ENCODE measurements around the gene PRAMEF10.
"Not testable (repeated sequence)": the region's sequence is repeated elsewhere in the genome, so short reads cannot be mapped to it uniquely, and the experiment has no call there.

Gene PRAMEF10, protein sequence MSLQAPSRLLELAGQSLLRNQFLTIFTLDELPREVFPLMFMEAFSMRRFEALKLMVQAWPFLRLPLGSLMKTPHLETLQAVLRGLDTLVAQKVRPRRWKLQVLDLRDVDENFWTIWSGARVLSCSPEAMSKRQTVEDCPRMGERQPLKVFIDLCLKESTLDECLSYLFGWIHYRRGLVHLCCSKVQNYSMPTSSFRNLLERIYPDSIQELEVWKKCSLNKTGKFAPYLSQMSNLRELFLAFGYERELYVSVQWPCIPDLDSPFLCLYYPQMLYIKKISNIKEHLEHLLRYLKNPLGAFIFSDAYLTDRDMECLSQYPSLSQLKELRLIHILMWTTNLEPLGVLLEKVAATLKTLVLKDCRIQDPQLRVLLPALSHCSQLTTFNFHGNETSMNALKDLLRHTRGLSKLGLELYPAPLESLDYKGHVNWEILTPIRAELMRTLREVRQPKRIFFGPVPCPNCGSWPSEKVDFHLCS

DNA sequence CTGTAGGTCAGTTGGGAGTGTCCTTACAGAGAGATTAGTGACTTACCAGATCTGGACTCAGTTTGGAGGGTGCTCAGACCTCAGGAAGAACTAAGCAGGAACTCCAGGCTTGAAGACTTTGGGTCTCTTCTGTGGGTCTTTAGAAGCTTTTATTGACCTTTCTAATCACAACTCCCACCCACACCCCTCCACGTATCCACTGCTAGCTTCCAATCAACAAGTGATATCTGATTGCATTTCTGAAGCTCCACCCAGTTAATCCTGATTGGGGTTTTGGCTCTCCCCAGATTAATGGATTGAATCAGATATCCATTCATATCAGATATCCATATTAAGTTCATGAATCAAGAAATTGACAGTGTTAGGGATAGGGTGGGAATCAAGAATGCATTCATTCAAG is at the start of gene PRAMEF10:
PRAMEF10 (minus strand) TSS at position 101 of the 400 bp plus-strand sequence. CDS start 2,423 bp downstream, outside the sequence.
- not testable (repeated sequence) for DNase-seq (ENCODE audit: low read depth in 2 of 2)

DNA sequence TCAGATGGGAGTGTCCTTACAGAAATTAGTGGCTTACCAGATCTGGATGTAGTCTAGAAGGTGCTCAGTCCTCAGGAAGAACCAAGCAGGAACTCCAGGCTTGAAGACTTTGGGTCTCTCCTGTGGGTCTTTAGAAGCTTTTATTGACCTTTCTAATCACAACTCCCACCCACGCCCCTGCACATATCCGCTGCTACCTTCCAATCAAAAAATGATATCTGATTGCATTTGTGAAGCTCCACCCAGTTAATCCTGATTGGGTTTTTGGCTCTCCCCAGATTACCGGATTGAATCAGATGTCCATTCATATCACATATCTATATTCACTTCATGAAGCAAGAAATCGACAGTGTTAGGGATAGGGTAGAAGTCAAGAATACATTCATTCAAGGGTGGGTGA is 49.4 kb upstream of the PRAMEF10 start, which contains the start of gene PRAMEF6:
PRAMEF6 (minus strand) TSS at position 101 of the 400 bp plus-strand sequence. CDS start 5,062 bp downstream, outside the sequence.
- DNase-seq (ENCODE audit: low read depth in 2 of 2), result not testable (repeated sequence)

DNA sequence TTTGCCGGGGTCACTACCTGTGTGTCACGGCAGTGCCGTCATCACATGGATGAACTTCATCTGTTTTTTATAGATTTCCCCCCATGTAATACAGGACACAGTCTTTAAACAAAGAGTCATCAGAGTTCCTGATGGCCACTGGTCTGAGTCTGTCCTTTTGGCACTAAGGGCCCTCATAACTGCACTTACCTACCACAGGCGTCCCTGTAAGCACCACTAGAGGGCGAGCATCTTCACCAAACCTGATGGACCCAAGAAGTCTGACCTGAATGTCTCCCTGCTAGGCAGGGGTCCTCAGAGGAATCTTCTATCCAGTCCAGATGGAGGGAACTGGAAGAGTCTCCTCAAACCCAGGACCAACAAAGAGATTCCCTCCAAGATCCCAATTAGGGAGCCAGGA is 26.3 kb upstream of the PRAMEF10 start:
- DNase-seq (ENCODE audit: low read depth in 2 of 2), result not testable (repeated sequence)

DNA sequence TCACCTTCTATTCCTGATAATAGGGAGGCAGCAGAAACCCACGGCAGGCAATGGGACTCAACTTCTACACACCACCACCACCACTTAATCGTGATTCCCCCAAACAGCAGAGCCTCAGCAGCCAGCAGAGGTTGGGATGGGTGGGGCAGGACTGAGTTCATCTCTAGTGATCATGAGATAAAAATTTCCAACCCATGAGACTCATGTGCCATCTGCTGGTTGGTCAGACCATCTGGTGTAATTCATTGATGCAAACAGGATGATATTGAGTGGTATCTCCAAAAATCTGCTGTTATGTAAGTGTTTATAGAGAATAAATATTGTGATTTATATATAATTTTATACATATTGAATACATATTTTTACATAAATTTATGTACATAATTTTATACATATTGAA is 23.7 kb upstream of the PRAMEF10 start:
- not testable (repeated sequence) for DNase-seq (ENCODE audit: low read depth in 2 of 2)

DNA sequence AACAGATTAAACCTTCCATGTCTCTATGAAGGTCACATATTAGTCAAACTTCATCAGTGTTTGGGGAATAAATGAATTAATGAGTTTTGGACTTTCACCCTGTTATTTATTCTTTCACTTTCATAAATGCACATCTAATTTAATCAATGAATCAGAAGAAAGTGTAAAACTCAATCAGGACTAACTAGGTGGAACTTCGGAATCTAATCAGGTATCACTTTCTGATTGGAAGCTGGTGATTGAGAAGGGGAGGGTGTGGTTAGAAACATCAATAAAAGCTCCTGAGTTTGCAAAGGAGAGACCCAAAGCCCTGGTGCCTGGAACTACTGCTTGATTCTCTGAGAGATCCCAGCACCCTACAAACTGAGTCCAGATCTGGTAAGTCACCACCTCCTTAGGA is 18.2 kb upstream of the PRAMEF10 start, which contains the start of gene PRAMEF7:
PRAMEF7 (plus strand) TSS at position 301 of the 400 bp plus-strand sequence. CDS start 1,083 bp downstream, outside the sequence.
- not testable (repeated sequence) for DNase-seq (ENCODE audit: low read depth in 2 of 2)

DNA sequence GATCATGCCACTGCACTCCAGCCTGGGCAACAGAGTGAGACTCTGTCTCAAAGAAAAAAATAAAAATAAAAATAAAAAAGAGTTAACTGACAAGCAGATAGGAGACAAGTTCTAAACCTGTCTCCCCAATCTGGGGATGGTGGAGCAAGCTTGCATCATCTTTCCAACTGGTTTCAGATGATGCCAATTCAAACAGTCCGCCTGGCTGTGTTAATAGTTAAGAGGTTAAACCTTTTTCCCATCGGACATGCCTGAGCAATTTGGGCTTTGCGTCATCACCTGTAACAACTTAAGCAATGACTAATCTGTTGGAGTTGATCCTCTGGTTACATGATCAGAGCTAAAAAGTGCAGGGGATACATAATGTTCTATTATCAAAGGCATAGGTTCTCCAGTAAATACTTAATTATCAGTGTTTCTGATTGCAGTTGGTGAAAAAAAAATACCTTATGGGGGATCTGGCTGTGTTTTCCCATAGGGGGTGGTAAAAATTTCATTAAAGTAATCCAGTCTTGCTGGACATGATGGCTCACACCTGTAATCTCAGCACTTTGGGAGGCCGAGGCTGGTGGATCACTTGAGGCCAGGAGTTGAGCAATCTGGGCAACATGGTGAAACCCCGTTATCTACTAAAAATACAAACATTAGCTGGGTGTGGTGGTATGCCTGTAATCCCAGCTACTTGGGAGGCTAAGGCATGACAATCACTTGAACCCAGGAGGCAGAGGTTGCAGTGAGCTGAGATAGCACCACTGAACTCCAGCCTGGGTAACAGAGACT is 5.9 kb upstream of the PRAMEF10 start:
- DNase-seq (ENCODE audit: low read depth in 2 of 2), result not testable (repeated sequence)

DNA sequence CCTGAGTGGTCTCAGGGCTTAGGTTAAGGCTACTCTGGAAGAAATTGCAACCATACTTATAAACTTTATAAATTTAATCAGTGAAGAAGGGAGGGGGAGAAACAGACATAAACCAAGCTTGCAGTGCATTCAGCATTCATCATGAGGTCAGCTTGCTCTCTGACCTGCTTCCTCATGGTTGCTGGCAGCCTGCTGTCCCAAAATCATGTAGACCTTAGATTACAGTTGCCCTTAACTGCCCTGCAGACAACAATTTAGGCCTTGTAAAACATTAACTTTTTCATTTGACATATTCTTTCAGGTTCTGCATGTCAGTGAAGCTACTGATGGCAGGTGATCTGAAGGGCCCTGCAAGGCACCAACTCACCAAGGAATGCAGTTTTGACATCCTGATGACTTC is 1.1 kb upstream of the PRAMEF10 start:
- DNase-seq (ENCODE audit: low read depth in 2 of 2), result not testable (repeated sequence)

DNA sequence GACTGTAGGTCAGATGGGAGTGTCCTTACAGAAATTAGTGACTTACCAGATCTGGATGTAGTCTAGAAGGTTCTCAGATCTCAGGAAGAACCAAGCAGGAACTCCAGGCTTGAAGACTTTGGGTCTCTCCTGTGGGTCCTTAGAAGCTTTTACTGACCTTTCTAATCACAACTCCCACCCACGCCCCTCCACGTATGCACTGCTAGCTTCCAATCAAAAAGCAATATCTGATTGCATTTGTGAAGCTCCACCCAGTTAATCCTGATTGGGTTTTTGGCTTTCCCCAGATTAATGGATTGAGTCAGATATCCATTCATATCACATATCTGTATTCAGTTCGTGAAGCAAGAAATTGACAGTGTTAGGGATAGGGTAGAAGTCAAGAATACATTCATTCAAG is 12.0 kb downstream of the PRAMEF10 start, which contains the start of gene PRAMEF4:
PRAMEF4 (minus strand) TSS at position 101 of the 400 bp plus-strand sequence. CDS start 2,807 bp downstream, outside the sequence.
- DNase-seq (ENCODE audit: low read depth in 2 of 2), result not testable (repeated sequence)

DNA sequence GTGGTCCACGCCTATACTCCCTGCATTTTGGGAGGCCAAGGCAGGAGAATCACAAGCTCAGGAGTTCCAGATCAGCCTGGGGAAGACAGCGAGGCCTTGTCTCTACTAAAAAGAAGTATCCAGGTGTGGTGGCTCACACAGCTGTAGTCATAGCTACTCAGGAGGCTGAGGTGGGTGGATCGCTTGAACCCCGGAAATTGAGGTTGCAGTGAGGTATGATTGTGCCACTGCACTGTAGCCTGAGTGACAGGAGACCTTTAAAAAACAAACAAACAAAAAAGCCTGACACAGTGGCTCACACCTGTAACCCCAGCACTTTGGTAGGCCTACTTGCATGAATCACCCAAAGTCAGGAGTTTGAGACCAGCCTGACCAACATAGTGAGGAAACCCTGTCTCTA is 19.6 kb downstream of the PRAMEF10 start:
- DNase-seq (ENCODE audit: low read depth in 2 of 2), result not testable (repeated sequence)

DNA sequence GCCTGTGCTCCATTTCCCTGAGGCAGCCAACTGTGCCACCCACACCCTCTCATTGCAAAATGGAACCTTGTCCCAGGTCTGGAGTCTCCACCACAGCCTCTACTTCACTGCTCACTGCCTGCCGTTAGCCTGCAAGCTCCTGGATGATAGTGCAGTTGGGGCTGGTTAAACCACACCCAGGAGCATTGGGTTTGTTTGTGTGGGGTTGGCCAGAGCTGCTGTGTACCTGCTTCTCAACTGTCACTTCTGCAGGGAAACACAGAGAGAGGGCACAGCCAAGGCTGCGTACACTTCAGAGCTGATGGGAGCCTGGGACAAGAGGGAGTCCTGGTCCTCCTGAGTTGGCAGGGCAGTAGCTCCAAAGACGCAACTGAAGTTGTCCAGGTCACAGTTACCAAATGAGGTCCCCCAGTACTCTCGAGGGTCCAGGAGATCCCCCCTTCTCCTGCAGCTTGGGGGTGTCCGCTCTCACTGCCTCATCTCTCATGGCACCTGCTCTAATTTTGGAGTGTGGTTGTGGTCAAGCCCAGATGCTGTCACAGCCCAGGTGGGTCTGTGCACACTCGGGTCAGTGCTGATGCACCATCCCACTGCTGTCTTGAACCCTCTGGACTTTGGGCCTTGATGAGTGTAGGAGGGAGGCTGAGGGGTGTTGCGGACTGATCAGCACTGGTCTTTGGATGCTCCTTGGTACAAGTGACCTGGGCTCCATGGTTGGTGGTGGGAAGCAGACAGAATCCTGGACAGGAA is 34.8 kb downstream of the PRAMEF10 start:
- not testable (repeated sequence) for DNase-seq (ENCODE audit: low read depth in 2 of 2)

DNA sequence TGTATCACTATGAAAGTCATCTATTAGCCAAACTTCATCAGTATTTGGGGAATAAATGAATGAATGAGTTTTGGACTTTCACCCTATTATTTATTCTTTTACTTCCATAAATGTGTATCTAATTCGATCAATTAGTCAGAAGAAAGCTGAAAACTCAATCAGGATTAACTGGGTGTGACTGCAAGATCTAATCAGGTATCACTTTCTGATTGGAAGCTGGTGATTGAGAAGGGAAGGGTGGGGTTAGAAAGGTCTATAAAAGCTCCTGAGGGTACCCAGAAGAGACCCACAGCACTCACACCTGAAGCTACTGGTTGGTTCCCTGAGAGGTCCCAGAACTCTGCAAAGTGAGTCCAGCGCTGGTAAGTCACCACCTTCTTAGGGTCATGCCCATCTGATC is 41.3 kb downstream of the PRAMEF10 start, which contains the start of gene PRAMEF2:
PRAMEF2 (plus strand) TSS at position 301 of the 400 bp plus-strand sequence. CDS start 1,924 bp downstream, outside the sequence.
- not testable (repeated sequence) for DNase-seq (ENCODE audit: low read depth in 2 of 2)

DNA sequence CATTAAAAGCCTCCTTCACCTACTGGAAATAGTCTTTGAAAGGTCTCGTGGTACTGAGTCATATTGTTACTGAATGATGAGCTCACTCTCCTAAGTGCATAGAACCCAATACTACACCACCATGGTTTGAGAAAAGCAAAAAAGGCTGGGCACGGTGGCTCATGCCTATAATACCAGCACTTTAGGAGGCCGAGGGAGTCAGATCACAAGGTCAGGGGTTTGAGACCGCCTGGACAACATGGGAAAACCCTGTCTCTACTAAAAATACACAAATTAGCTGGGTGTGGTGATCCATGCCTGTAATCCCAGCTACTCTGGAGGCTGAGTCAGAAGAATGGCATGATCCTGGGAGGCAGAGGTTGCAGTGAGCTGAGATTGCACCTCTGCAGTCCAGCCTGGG is 46.3 kb downstream of the PRAMEF10 start:
- DNase-seq (ENCODE audit: low read depth in 2 of 2), result no peak

DNA sequence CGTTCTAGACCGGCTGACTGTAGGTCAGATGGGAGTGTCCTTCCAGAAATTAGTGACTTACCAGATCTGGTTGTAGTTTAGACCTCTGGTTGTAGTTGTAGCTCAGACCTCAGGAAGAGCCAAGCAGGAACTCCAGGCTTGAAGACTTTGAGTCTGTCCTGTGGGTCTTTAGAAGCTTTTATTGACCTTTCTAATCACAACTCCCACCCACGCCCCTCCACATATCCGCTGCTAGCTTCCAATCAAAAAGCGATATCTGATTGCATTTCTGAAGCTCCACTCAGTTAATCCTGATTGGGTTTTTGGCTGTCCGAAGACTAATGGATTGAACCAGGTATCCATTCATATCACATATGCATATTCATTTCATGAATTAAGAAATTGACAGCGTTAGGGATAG is 49.5 kb downstream of the PRAMEF10 start, which contains the start of gene HNRNPCL1:
HNRNPCL1 (minus strand) TSS at position 101 of the 400 bp plus-strand sequence. CDS start 431 bp downstream, outside the sequence.
- not testable (repeated sequence) for DNase-seq (ENCODE audit: low read depth in 2 of 2)

Measured in stimulated activated CD4-positive, alpha-beta T cell treated with anti-CD3 and anti-CD28 coated beads, Interleukin-1b, Interleukin-23, amount 100 ng/mL, for 4 hours (primary cell).